ENCODE results near the gene CCDC197.

CCDC197 gene

DNA sequence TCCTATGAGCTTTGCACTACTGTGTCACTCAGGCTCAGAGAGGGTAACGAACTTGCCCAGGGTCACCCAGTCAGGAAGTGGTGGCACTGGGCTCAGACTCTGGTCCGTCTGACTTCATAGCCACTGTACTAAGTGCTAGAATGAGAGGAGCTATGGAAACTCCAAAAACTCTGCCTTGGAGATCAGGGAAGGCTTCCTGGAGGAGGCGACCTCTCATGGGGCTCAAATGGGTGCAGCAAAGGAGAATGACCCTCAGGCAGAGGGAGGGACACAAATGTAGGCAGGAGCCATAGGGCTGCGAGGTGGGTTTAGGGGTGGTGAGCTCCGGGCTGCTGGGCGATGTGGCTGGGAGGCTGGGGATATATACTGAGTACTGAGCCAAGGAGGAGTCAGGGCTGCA is 3.2 kb downstream of the CCDC197 start:
- no peak for DNase-seq (ENCODE audit: low spot score)

DNA sequence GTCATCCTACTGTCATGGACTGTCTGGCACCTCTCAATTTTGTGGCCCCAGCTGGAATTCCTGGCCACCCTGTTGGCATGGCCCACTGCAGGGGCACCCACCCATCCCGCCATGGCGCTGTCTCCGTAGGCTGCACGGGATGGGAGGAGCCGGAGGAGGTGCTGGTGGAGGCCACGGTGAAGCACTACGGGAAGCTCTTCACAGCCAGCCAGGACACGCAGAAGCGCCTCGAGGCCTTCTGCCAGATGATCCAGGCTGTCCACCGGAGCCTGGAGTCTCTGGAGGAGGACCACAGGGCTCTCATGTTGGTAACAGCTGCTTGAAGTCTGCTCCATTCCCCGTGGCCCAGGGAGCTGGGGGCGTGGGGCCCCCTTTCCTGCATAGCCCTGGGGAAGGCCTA is 3.9 kb downstream of the CCDC197 start:
- no peak for DNase-seq (ENCODE audit: low spot score)

DNA sequence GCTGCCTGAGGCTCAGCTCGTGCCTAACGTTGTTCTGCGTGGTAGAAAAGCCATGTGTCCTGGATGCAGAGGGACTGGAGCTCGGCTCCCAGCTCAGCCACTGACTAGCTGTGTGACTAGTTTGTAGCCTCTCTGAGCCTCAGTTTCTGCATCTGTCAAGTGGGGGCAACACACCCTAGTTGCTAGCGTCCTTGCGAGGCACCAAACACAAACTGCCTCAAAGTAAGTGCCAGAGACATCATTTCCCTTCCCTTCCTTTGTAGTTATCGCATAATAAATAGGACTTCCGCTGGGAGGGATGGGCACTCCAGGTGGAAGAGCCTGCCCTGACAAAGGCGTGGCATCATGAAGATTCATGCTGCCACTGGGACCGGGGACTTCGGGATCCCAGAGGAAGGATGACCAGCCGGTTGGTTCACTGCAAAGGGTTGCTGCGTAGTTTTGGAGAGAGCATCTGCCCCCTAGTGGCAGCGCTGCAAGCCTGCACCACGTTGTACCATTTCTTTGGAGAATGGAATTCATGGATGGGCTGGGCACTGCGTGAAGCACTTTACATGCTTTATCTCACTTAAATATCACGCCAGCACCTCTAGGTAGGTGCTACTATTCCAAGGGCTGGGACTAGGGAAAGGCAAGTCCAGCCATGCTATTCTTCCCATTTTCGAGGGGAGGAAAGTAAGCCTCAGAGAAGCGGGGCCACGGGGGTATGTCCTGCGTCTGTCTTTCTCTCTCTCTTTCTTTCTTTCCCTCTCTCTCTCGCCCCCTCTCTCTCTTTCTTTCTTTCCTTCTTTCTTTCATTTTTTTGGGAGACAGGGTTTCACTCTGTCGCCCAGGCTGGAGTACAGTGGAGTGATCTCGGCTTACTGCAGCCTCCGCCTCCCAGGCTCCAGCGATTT is 4.6 kb downstream of the CCDC197 start:
- DNase-seq (ENCODE audit: low spot score), result peak; percentile 75

DNA sequence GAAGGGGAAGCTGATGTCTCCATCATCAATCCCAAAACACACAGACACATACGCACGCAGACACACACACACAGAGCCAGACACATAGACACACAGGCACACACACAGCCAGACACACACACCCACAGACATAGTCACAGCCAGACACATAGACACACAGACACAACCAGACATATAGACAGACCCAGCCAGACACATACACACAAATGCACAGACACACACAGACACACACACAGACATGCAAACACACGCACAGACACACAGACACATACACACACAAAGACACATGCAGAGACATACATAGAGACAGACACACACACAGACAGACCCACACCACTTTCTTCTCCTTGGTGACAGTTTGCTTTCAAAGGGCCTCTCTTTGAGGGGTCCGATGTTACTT is 6.3 kb downstream of the CCDC197 start:
- no peak for DNase-seq (ENCODE audit: low spot score)

DNA sequence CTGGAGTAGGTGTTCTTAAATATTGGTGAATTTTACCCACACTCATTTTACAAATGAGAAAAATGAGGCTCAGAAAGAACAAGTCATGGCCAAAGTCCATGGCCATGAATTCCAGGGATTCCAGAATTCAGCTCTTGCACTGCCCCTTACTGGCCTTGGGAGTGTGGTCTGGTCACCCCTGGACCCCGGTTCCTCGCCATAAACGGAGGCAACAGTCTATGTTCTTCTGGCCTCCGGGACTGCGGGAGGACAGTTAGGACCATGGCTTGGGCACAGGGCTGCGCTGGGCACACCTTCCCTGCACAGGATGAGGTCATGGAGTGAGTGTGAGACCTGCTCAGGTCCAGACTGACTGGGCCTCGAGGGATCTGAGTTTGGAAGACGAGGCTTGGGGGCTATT is 6.9 kb downstream of the CCDC197 start:
- DNase-seq (ENCODE audit: low spot score), result no peak

DNA sequence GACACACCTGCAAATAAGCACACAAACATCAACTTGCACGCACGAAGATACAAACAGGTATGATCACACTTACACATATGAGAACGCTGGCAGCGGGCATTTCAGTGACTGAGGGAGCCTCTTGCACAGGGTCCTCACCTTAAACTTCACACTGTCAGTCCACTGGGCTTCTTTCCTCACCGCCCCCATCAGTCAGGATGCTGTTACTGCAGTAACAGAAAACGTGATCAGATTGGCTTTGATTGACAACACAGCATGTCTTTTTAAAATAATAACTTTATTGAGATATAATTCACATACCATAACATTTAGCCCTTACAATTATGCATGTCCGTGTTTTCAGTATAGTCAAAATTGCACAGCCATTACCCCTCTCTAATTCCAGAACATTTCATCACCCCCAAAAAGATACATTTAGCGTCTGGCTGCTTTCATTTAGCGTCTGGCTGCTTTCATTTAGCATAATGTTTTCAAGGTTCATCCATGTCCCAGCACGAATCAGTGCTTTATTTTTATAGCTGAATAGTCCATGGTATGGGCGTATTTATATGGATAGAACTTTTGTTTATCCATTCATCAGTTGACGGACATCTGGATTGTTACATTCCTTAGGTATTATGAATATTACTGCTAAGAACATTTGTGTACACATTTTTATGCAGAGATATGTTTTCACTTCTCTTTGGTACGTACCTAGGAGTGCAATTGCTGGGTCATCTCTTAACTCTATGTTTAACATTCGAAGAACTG is 8.4 kb downstream of the CCDC197 start:
- no peak for DNase-seq (ENCODE audit: low spot score)

DNA sequence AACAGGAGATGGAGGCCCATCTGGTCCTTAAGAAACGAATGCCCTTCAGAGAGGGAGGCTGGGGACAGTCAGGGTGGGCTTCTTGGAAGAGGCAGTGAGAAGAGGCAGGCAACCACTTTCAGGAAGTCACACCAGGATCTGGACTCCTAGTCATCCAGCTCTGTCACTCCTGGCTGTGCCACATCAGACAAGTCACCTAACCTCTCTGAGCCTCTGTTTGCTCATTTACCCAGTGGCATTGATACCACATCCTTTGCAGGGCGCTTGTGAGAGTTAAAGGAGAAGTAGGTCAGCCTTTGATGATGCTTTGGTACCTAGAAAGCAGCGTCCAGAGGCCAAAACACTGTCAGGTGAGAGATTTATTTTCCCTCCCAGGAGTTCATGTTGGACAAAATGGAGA is 11.1 kb downstream of the CCDC197 start:
- no peak for DNase-seq (ENCODE audit: low spot score)

DNA sequence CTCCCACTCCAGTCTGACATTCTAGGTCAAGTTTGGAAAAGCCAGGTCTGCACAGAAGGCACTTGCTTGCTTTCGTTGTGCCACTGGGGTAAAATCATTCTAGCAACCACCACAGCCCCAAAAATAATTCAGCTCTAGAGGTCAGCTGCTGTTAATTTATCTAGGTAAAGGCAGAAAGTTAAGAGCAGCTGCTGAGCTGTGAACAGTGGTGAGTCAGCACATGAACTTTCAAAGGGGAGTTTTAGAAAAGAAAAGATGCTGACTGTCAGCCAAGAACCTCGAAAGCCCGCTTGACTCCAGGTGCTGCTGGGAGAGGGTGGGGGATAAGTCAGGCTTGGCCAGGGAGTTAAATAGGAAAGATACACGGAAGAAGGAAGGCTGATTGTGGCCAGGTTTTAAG is 12.7 kb downstream of the CCDC197 start:
- DNase-seq (ENCODE audit: low spot score), result no peak

DNA sequence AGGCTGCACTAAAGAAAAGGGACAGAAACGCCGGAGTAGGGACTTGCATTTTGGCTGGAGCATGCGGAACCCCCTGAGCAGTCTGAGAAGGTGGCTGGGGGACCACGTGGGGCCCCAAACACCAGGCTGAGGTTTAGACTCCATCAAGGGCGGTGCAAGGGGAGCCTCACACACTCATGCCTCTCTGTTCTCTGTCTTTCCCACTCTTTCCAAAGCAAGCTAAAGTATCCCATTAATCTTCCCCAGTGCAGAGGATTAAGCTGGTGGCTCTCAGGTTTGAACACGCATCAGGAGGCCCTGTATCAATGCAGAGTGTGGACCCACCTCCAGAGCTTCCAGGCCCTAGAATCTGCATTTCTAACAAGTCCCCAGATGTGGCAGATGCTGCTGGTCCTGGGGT is 13.5 kb downstream of the CCDC197 start:
- DNase-seq (ENCODE audit: low spot score), result no peak

DNA sequence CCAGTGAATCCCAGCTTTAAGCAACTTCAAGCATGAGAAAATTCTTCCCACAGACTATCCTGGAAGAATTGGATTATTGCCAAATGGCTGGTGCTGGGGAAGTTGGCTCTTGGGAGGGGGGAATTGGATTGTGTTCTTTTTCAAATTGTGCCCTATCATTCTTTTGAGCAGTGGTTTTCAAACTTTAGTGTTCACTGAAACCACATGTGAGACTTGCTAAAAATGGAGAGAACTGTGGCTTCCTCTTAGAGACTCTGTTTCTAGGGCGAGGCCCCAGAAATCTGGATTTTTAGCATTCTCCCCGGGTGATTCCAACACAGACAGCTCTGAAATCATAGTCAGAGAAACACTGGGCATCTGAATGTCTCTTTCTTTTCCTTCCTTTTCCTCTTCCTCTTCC is 14.7 kb downstream of the CCDC197 start:
- no peak for DNase-seq (ENCODE audit: low spot score)

DNA sequence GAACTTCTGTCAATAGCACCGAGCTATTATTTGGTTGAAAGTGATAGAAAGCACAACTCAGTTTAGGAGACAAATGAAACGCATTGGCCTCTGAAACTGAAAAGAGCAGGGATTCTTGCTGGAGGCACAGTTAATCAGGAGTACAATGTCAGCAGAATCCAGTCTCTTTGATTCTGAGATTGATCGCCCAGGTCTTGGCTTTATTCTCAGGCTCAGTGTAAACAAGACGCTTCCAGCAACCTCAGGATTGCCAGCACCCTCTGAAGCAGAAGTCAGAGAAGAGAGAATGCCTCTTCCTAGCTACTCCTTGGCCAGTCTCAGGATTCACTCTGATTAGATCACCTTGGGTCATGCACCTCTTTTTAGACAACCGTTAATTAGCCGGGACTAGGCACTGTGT is 17.3 kb downstream of the CCDC197 start:
- no peak for DNase-seq (ENCODE audit: low spot score)

DNA sequence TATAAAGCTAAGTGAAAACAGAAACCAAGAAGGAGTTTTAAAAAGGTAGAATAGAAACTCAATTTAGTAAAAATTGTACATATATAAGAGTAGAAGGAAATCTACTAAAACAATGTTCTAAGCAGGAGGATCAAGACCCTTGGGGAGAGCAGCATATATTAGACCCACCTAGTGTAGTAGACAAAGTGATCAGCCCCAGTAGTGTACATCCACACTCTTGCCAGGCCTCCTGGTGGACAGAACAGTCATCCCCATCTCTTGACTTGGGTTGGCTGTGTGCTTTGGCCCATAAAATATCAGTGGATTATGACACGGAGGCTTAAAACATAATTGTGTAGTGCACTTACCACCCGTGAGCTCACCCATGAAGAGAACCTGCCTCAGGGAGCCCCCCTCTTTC is 18.1 kb downstream of the CCDC197 start:
- no peak for DNase-seq (ENCODE audit: low spot score)

DNA sequence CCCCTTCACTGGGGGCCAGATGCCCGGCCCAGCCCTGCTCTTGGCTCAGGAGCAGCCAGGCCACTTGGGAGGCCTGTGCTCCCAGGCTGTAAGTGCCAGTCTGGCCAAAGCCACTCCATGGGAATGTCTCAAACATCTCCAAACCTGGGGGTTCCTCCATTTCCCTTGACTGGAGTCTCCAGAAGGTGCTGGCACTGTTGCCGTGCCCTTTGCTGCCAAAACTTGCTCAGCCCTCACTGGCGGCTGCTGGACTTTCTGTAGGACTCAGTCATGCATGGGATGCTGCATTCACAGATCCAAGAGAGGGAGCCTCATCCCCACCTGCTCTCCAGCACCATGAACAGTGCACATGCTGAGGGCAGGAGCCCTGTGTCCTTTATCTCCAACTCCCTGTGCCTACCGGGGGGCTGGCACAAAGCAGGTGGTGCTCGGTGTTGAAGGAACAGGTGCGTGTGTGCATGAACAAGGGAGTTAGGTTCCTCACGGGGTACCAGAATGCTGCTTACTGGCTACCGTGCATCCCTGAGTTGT is 19.4 kb downstream of the CCDC197 start:
- no peak for DNase-seq (ENCODE audit: low spot score)

DNA sequence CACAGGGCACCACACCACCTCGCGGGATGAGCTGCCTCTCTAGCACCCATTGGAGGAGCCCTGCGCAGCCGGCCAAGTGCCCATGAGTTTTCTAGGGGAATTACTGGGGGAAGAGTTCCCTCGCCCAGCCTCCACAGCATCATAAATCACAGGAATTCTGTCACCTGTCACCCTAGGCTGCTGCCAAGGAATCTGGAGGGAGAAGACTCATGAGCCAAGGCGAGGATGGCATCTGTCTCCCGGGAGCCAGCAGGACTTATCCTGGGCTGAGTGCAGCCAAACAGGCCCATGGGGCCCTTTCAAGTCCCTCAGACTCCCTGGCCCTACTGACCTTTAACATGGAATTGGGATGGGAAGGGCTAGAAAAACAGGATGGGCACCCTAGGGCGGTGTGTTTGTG is 21.2 kb downstream of the CCDC197 start:
- no peak for DNase-seq (ENCODE audit: low spot score)

DNA sequence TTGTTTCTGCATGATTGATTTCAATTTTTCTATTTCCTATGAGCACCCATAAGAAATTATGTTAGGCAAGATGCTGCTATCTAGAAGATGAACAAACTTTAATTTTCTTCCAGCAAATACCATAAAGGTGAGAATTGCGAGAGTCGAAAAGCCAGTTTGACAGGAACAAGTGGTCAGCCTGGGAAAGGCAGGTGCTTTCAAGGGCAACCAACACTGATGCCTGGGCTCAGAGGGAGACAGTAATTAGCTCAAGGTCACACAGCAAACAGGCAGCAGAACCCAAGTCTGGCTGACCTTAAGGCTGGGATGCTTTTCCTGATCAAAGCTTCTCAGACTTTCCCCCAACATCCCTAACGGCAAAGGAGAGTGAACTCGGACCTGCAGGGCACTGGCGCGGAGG is 22.2 kb downstream of the CCDC197 start:
- DNase-seq (ENCODE audit: low spot score), result no peak

DNA sequence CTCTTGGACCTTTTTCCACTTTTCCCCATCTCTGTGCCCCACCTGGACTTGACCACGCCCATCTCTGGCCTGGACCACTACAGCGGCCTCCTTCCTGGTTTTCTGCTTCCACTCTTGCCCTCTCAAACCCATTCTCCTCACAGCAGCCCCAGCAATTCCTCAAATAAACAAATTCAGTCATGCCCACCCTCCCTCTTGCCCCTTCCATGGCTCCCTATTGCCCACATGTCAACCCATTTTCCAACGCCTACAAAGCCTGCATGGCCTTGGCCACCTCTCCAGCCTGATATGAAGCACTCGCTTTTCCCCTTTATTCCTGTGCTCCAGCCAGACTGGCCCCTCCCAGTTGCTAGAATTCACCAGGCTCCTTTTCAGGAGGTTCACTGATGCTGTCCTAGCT is 23.2 kb downstream of the CCDC197 start:
- DNase-seq (ENCODE audit: low spot score), result no peak

DNA sequence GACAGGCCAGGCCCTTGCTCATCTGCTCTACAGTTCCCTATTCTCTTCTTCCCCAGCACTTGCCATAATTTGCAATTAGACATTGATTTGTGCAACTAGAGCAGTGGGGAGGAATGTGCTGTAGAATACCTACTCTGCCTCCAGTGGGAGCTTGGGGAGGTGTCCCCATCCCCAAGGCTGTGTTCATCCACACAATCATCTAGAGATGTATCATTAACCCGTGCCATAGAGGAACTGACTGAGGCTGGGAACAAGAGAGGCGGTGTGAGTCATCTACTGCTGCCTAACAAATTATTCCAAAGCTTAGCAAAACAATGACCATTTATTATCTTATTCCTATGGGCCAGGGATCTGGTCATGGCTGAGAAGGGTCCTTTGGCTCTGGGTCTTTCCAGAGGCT is 23.9 kb downstream of the CCDC197 start:
- no peak for DNase-seq (ENCODE audit: low spot score)

DNA sequence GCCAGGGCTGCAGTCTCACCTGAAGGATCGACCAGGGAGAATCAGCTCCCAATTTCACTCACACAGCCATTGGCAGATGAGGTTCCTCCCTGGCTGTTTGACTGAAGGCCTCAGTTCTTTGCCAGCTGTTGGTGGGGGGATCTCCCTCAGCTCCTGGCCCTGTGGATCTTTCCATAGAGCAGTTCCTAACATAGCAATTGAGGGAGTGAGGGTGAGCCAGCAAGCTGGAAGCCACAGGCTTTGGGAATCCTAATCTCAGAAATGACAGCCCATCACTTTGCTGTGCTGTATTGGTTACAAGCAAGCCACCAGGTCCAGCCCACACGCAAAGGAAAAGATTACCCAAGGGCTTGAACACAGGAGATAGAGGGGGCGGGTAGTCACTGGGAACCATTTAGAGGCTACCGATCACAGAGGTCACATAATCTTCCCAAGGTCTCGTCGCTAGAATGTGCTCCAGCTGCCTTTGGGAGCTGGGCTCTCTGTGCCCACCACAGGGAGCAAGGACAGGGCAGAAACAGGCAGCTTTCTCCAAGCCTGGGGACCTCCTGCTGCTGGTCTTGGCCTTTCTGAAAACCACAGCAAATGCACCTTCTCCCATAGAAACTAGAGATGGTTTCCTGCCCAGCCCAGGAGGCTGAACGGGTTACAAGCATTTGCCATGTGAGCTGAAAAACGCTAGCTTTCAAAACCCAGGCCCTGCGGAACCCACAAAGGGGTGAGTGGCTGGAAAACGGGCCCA is 24.5 kb downstream of the CCDC197 start:
- no peak for DNase-seq (ENCODE audit: low spot score)

DNA sequence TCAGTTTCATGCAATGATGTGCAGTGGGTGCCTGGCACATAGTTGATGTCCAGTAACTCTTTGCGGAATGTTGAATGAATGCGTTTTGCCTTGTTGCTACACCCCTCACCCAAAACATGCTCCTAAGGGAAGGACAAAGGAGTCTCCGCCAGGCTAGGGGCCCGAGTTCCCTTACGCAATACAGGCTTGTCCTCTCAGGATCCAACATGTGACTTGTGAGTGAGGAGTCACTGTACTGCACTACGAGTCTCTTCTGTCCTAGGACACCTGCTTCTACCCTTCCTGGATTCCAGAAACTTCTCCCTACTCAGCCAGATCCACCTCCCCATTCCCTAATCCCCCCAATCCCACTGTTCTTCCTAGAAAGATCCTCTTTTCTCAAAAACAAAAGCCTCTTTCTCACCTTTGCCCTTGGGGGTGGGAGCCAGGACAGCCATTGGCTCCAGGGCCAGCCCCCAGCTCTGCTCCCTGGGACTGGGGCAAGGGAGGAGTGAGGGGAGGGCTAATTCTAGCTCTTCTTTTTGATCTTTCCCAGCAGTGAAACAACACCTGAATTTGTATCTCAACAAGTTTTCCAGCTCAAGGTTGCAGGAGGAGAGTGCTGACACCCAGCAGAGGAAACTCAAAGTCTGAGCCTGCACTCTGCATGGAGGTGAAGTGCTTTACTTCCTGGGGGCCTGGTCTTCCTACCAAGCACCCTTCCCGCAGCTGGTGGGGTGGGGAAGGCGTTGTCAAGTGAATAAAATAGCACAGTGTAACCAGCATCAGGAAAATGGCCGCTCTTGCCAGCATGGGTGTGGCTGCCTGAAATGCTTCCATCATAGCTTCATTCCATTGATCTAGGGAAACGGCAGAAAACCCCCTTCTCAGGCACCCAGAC is 25.7 kb downstream of the CCDC197 start:
- no peak for DNase-seq (ENCODE audit: low spot score)

DNA sequence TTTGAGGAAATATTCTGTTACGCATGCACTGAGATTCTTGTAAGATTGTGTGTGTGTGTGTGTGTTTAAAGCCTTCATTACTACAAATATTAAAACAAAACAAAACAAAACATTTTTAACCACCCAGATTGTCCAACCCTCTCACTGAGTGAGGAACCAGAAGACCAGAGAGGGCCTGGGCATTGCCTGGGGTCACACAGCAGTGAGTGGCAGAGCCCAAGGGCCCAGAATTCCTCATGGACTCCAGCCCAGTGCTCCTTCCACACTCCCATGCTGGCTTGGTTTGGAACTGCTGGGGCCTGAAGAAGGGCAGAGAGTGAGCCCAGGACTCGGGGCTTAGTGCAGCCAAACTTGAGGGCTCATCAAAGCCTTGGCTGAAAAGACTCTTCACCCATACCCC is 27.4 kb downstream of the CCDC197 start:
- DNase-seq (ENCODE audit: low spot score), result no peak

DNA sequence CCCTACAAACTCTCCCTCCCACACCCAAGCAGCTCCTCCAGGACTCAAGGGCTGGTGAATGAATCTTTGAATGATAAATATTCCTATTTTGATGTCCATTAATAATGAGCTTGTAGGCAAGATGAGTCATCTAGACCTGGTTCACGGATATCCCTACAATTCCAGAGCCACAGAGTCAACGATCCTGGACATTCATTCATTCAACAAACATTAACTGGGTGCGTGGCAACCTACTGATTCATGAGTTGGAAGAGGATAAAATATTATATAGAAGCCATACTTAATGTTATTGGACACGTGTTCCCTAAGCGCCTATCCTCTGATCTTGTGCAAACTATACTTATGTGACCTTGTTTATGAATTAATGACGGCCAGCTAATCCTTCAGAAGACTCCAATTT is 28.6 kb downstream of the CCDC197 start:
- DNase-seq (ENCODE audit: low spot score), result no peak
